COLO668 (cell line): Measurements from ENCODE around the gene CDKL5.
"Not testable (repeated sequence)": the region's sequence is repeated elsewhere in the genome, so short reads cannot be mapped to it uniquely, and the experiment has no call there.

Source experiments
- DNase-seq: peaks from one replicate; lab custom pipeline; 2025; ENCODE audit not compliant: unreplicated experiment; lab: John Stamatoyannopoulos, UW

CDKL5 gene

GRCh38 chrX:18425199-18426003 is at the start of gene CDKL5:
Gene CDKL5, plus strand, starts transcription at chrX:18425608. Its CDS starts 81,489 bp downstream, at chrX:18507097.
- peak; percentile 96 for DNase-seq

GRCh38 chrX:18377796-18378195 is 47.6 kb upstream of the CDKL5 start:
- DNase-seq = peak; percentile 27

DNA sequence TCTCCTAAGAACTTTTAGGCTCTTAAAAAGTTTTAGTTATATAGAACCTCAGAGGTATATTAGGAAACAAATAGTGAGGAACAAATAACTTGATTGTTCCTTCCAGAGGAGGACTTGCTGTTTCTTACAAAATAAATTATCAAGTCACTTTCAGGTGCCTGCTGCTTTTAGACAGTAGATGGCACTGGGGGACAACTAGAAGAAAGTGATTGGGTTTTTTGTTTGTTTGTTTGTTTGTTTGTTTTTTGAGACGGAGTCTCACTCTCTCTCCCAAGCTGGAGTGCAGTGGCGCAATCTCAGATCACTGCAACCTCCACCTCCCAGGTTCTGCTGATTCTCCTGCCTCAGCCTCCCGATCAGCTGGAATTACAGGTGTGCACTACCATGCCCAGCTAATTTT is 35.4 kb upstream of the CDKL5 start:
- DNase-seq = no peak

DNA sequence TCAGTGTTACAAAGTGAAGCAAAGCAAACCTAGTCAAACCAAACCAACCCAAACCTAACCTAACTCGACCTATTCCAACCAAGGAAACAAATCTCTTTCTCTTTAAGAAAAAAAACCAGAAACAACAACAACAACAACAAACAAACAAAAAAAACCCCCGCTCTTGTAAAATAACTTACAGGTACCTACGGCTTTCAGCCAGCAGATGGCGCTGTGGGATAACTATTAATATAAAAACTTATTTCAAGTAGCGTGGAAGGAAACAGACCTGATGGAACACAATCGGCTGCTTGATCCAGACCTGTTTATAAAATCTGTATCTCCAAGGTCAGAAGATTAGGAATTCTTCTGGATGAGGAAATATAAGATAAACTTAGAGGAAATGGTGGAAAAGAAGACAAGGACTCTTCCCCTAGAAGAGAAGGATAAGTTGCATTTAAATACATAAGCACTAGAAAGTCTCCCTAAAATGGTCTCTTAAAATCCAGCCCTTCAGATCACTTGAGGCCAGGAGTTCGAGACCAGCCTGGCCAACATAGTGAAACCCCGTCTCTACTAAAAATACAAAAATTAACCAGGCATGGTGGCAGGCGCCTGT is 34.4 kb upstream of the CDKL5 start:
- DNase-seq = peak; percentile 36

GRCh38 chrX:18394477-18394876 is 30.9 kb upstream of the CDKL5 start:
- DNase-seq = no peak

GRCh38 chrX:18401848-18402213 is 23.6 kb upstream of the CDKL5 start:
- no peak for DNase-seq

GRCh38 chrX:18406531-18407266 is 18.7 kb upstream of the CDKL5 start:
- no peak for DNase-seq

DNA sequence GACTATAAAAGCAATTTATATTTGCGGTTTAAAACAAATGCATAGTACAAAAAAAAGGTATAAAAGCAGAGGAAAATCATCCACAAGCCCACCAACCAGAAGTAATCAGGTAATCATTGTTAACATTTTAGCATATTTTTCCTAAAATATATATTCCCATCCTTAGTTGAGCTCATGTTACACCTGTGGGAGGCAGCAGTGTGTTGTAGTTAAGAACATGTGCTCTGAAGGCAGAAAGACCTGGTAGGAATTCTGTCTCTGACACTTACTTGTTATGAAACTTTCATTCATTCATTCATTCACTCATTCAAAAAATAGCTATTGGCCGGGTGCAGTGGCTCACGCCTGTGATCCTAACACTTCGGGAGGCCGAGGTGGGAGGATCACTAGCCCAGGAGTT is 15.4 kb upstream of the CDKL5 start:
- no peak for DNase-seq

- DNase-seq = no peak
These were observed 10.0 kb upstream of the CDKL5 start for GRCh38 chrX:18415386-18415785.

DNA sequence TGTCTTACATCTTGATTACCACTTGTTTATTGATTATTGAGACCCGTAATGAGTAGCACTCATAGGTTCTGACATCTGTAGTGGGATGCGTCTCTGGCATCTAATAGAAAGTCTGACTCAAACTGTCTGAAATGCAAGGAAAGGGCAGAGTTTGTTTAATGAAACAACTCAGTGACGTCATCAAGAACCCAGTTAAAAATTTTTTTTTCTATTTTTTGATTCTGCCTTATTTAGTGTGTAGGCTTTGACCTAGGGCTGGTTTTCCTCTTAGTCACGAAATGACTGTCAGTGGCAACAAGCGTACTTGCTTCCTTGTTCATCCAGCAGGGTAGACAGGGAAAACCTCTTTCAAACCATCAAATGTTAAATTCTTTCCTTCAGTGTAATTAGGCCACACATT is 3.1 kb upstream of the CDKL5 start:
- no peak for DNase-seq

DNA sequence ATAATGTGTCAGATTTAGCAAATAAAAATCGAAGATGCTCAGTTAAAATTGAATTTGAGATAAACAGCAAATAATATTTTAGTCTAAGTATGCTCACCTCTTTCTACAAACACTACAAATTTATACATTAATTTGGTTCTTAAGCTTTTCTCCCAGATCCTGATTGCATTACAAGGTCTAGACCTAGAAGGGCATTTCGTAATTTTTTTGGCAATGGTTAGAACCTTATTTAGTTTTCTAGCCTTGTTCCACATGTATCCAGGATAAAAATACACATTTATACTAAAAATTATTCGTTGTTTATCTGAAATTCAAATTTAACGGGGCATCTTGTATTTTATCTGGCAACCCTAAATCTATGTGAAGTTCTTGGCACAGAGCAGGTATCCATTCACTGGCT is 2.5 kb upstream of the CDKL5 start:
- DNase-seq = no peak

DNA sequence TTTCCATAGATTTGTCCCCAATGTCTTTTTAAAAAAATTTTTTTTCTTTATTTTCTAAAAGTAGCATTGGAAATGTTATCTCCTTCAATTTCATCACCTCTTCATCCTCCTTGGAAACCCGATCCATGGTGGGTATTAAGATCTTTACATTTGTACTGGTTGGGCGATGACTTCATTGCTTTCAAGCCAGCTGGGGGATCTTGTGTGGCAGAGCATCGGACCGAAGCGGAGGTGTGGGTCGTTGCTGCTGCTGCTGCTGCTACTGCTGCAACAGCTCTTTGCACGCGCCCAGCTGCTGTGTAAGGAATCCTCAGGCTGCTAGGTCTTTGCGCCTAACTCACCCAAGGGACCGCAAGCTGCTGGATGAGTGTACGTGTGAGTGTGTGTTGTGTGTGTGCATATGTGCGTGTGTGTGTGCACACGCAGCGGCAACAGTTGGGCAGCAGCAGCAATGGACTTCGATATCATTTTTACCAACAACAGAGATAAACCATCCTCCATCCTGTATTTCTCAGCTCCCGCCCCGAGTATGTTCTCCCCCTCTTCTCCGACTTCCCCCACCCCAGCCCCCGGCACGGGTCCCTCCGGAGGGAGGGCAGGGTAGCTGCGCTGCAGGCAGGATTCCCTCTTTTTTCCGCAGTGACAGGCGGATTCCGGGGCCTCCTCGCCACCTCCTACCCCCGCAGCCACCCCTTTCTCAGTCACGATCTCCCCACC is 768 bp upstream of the CDKL5 start:
- peak; percentile 39 for DNase-seq

DNA sequence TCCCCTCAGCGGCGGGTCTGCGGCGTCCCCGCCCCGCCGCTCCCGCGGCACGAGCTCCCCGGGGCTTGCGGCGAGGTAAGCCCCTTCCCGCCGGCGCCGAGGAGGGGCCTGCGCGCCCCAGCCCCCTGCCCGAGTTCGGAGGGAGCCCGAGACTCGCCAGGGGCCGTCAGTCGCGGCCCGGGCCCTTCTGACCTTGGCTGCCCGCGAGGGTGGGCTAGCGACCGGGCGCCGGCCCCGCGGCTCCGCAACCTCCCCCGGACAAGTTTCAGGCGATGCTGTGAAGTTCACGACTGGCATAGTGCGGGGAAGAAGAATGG is 554 bp downstream of the CDKL5 start:
- DNase-seq = no peak

DNA sequence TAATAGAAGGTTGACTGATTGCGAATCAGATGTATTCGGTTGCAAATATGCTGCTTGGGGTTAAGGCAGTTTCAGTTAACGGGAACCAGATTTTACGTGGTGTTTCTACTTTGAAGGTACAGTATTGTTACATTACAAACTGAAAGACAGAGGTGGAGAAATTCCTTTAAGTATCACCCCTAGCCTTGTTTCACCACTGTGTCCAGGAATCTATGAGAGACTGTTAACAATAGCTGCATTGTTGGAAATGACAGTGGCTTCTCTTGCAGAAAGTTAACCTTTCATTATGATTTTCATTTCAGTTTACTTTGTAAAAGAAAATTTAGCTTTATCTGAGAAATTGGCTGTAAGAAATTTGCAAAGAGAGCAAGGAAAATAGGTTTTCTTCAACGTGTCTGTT is 2.6 kb downstream of the CDKL5 start:
- DNase-seq = no peak

DNA sequence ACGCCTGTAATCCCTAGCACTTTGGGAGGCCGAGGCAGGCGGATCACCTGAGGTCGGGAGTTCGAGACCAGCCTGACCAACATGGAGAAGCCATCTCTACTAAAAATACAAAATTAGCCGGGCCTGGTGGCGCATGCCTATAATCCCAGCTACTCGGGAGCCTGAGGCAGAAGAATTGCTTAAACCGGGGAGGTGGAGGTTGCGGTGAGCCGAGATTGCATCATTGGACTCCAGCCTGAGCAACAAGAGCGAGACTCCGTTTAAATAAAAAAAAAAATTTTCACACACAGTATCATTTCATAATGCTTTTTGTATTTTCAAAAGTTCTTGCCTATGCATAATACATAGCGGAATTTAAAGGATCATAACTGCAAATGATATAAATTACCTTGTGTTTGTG is 7.9 kb downstream of the CDKL5 start:
- DNase-seq = not testable (repeated sequence)

GRCh38 chrX:18434896-18435295 is 9.5 kb downstream of the CDKL5 start:
- no peak for DNase-seq

DNA sequence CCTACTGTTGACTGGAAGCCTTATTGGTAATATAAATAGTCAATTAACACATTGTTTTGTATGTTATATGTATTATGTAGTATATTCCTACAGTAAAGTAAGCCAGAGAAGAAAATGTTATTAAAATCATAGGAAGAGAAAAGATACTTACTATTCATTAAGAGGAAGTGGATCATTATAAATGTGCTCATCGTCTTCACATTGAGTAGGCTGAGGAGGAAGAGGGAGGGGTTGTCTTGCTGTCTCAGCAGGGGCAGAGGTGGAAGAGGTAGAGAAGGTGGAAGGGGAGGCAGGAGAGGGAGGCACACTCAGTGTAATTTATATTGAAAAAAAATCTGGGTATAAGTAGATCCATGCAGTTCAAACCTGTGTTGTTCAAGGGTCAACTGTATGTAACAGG is 10.6 kb downstream of the CDKL5 start:
- no peak for DNase-seq

DNA sequence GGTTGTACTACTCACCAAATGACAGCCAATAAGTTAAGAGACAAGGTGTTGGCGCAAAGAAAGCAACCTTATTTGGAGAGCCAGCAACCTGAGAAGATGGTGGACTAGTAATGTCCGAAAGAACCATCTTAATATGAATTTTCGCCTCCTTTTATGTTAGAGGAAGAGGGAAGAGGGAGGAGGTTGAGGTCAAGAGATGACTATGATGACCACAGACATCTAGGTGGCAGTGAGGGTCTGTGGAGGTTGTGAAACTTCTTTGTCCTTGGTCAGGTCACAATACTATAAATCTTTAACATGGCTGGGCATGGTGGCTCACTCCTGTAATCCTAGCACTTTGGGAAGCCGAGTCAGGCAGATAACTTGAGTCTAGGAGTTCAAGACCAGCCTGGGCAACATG is 15.4 kb downstream of the CDKL5 start:
- DNase-seq = no peak

DNA sequence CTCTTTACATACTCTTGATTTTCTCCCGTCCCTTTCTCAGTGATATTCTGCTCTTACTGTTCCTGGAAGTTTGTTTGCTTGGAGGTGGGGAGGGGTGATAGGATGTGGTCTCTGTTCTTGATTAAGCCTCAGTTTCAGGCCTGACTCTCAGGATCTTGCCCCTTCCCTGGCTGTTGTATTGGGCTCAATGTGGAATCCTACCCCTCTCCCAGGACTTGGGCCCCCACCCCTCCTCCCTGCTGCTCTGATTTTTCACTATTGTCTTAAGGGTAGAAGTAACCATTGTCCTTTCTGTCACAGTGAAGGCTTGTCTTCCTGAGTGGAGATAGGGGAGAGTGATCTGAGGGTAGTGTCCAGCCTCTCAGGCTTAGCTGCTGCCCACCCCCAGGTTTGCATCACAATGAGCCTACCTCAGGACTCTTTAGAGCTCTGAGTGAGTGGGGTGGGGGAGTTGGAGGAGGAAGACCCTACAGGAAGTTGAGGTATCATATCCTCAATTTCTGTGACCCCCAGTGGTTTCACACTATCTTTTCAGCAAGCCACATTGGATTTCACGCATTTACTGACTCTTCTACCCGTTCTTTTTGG is 16.5 kb downstream of the CDKL5 start:
- DNase-seq = no peak

GRCh38 chrX:18448416-18448815 is 23.0 kb downstream of the CDKL5 start:
- no peak for DNase-seq

DNA sequence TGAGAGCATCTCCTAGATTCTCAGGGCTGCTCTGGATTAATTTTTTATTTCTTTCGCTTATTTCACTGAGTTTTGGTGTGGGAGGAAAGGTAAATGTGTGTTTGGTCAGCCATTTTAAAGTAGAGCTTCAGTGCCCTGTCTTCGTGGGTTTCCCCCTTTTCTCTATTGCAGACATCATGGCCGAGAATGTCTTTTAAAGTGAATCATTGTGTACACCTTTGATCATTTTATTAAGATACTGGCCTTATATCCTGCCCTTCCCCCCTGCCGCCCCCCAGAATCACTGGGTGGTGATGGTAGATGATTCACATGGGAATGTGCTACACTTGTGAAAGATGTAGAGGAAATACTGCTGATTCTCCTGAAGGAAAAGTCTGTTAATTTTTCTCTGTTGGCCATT is 23.8 kb downstream of the CDKL5 start:
- no peak for DNase-seq
